ENCODE results near the gene OR9A4.
A peak's percentile ranks its signal among the peaks of the same experiment; 100 is the strongest.
"Not testable (repeated sequence)": the region's sequence is repeated elsewhere in the genome, so short reads cannot be mapped to it uniquely, and the experiment has no call there.

The OR9A4 gene

GRCh38 chr7:141916099-141916498, at the start of gene OR9A4:
Gene OR9A4 (plus strand): TSS chr7:141916399. CDS start chr7:141918876, 2,477 bp downstream.
- no peak for DNase-seq

DNA sequence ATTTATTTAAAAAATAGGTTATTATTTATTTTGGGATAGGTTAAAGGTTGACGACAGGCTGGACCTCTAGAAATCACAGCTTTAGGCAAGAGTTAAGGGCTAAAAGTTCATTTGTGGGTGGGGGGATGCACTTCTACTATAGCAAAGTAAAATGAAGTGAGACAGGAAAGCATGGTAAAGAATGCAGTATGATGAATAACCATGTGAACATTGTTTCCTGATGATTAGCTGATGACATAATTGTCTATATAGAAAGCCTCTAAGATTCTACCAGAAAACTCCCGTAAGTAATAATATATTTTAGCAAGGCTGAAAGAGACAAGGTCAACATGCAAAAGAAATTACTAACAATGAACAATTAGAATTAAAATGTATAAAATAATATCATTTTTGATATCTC, 49.2 kb upstream of the OR9A4 start:
- no peak for DNase-seq

GRCh38 chr7:141872931-141873330, 43.3 kb upstream of the OR9A4 start:
- DNase-seq: no peak

GRCh38 chr7:141874787-141875186, 41.4 kb upstream of the OR9A4 start:
- no peak for DNase-seq

DNA sequence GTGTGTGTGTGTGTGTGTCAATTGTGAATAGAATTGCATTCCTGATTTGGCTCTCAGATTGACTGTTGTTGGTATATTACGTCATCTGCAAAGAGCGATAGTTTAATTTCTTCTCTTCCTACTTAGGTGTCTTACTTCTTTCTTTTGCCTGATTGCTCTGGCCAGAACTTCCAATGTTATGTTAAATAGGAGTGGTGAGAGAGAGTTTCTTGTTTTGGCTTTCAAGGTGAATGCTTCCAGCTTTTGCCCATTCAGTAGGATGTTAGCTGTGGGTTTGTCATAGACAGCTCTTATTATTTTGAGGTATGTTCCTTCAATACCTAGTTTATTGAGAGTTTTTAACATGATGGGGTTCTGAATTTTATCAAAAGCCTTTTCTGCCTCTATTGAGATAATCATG, 40.7 kb upstream of the OR9A4 start:
- no peak for DNase-seq

DNA sequence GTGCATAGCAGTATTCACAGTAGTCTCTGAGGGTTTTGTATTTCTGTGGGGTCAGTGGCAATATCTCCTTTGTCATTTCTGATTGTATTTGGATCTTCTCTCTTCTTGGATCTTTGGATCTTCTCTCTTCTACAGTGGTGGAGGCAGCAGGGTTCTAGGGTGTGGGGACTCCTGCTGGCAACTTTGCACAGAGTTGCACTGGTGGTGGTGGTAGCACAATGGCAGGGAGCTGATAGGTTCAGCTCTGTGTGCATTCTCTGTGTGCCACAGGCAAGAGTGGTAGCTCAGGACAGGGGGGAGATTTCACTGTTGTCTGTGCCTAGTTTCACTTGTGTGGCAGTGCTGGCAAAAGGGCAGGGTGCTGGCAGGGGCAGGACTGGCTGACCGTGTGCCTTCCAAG, 39.8 kb upstream of the OR9A4 start:
- no peak for DNase-seq

DNA sequence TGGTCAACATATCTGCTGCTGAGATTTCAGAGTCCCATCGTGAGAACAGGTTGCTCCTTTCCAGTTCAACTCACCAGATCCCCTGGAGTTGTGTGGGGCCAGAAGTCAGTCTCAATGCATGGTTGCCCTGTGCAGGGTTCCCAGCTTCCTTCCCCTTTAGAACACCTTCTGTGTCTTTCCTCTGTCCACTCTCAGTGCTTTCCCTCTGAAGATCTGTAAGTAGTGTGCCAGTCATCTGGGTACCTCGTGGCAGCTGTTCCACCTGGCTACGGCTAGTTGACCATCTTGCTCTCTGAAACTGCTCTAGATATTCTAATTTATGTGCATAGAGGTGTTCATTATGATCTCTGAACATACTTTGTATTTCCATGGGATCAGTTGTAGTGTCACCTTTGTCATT, 38.8 kb upstream of the OR9A4 start:
- DNase-seq: no peak

- no peak for DNase-seq
Measured at GRCh38 chr7:141880960-141881359, 35.2 kb upstream of the OR9A4 start.

DNA sequence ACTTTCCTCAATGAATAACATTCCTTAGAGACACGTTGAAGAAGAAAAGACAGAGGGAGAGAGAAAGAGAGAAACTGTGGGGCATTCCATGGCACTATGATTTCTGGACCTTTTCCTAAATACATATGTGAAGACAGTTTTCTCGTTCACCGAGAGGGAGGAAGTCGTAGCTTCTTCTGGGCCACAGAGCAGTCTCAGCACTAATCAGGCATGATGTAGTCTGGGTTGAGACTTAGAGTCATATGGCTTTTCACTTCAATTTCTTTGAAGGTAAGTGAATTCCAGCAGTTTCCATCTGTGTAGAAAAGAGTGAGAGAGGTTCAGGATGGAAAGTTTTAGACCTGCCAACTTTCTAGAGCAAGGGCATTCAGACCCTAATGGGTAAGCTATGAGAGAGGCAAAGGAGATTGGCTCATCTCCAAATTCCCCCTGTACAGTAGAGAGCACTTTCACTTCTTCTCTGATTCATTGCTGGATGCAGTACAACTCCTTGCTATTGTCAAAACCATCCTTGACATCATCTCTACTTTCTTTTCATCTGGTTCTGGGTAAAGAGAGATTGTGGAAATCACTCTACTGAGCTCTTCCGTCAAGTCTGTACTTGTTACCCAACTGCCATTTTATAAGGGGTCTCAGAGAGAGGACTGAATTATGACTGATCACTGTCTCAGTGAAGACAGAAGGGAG, 31.5 kb upstream of the OR9A4 start:
- DNase-seq: peak; percentile 3

- peak; percentile 1 for DNase-seq
Measured at GRCh38 chr7:141889321-141889720, 26.9 kb upstream of the OR9A4 start.

- no peak for DNase-seq
Measured at GRCh38 chr7:141891336-141891735, 24.9 kb upstream of the OR9A4 start.

DNA sequence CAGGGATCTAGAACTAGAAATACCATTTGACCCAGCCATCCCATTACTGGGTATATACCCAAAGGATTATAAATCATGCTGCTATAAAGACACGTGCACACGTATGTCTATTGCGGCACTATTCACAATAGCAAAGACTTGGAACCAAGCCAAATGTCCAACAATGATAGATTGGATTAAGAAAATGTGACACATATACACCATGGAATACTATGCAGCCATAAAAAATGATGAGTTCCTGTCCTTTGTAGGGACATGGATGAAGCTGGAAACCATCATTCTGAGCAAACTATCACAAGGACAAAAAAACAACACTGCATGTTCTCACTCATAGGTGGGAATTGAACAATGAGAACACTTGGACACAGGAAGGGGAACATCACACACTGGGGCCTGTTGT, 16.8 kb upstream of the OR9A4 start:
- not testable (repeated sequence) for DNase-seq

- DNase-seq: no peak
Measured at GRCh38 chr7:141906285-141906684, 9.9 kb upstream of the OR9A4 start.

DNA sequence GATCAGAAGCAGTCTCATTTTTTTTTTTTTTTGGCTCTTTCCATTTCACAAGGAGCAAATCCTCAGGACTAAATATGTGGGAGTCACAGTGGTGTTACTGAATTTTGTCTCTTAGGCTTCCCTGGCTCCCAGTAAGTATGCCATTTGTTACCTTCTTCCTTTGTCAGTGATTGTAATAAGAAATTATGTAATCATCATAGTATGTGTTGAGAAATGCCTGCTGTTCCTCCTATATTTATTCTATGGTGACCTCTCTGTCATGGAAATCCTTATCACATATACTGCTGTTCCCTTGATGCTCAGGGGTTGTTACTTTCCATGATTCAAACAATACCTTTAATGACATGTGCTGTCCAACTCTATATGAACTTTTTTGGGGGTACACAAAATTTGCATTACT, 4.8 kb upstream of the OR9A4 start:
- DNase-seq: no peak

- no peak for DNase-seq
Measured at GRCh38 chr7:141915565-141915964, 634 bp upstream of the OR9A4 start.

DNA sequence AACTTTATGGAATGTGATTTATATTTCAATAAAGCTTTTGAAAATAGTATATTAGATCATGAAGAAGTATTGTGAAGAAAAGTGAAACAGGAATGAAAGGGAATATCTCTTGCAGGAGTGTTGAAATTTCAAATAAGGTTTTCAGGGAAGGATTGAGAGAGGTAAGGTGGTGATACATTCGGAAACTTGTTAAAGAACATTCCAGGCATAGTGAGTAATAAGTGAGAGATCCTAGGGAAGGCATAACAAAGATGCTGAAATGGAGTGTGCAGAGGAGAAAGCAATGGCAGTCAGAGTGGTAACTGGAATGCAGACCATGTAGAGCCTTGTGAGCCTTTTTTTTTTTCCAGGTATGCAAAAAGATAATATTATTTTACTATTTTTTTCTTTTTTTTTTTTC, 4.1 kb downstream of the OR9A4 start:
- no peak for DNase-seq

GRCh38 chr7:141928146-141928844, 12.1 kb downstream of the OR9A4 start:
- DNase-seq: no peak

- no peak for DNase-seq
Measured at GRCh38 chr7:141928845-141929195, 12.6 kb downstream of the OR9A4 start.

DNA sequence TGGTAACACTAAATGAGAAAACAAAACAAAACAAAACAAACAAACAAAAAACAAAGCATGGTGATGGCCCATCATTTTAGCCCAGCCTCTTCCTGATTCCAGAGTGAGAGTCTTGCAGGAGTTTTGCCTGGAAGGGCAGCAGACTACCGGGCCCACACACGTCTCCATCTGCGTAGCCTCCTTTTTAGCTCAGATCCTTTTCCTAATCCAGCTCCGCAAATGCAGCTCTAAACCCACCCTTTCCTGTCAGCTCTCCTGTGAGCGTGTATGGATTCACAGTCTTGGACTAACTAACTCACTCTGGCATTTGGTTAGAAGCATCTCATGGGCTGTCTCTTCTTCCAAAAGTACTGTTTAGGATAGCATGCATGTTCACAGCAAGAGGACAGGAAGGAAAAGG, 14.0 kb downstream of the OR9A4 start:
- no peak for DNase-seq

DNA sequence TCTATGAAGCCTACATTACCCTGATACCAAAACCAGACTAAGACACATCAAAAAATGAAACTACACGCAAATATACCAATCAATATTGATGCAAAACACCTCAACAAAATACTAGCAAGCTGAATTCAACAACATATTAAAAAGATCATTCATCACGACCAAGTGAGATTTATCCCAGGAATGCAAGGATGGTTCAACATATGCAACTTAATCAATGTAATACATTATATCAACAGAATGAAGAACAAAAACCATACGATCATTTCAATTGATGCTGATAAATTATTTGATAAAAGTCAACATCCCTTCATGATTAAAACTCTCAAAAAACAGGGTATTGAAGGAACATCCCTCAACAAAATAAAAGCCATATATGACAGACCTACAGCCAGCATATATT, 24.9 kb downstream of the OR9A4 start:
- no peak for DNase-seq

DNA sequence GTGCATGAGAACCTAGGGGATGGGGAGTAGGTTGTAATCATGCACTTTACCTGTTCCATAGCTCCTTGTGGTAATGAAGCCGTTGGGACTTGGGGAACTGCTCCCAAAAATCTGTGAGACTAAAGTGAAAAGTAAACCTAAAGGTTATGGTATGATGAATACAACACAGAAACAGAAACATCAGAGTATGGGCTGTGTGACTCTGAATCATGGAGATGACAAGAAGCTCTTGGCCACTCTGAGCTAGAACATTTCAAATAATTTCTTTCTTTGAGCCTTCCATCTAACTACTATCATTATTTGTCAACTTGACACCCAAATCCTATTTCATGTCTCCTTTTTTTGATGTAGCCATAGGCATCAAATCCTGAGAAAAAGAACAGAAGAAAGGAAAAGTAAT, 27.6 kb downstream of the OR9A4 start:
- DNase-seq: no peak

GRCh38 chr7:141944811-141945210, 28.6 kb downstream of the OR9A4 start:
- no peak for DNase-seq

- no peak for DNase-seq
Measured at GRCh38 chr7:141945356-141945755, 29.2 kb downstream of the OR9A4 start.

- DNase-seq: no peak
Measured at GRCh38 chr7:141946796-141947195, 30.6 kb downstream of the OR9A4 start, which contains the start of gene CLEC5A. Gene CLEC5A (minus strand): TSS chr7:141946974. CDS start chr7:141946292, 682 bp downstream.

DNA sequence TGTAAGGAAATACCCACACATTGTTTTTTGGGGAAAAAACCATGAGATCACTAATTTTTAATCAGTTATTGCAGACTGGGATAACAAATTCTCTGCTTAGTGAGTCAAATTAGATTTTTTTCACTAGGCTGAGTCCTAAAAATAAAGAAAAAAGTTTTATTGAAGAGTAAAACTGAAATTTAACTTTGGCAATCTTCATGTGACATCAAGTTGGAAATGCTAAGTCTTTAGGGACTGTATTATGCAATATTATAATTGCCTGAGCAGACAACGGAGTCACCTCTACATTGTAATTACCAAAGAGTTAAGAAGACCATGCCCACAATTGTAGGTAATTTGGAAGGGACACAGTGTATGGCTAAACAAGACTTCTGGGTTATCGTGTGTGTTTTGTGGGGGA, 32.8 kb downstream of the OR9A4 start:
- no peak for DNase-seq

Data from CD4-positive, alpha-beta T cell treated with Interleukin-21 for 1 hour (primary cell).